ENCODE measurements around the gene RASSF6.
"Not testable (repeated sequence)": the region's sequence is repeated elsewhere in the genome, so short reads cannot be mapped to it uniquely, and the experiment has no call there.

RASSF6 gene

DNA sequence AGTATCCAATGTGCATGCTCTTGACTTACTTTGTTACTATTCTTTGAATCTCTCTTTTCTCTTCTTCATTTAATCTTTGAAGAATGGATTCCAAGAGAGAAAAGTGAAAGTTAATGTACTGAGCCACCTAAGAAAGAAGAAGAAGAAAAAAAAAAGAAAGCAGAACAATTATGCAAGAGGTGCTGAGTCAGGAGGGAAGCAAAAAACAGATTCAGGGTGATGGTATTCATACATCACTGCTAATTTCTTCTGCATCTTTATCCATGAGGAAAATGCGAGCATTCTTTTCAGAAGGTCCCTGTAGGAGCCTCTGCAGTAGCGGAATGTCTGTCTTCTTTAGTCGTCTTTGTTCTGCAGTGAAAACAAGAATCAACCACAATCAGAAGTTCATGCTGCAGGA is 43.9 kb downstream of the RASSF6 start:
- Histone ChIP-seq H3K9me3 (ENCODE audit: control insufficient read depth, low read length) (no peaks in the 10 kb centered on the region), H3K9ac (no peak overlapping the region), H3K27ac (no peak overlapping the region), H3K4me1 (no peaks in the 10 kb centered on the region), H3K27me3 (ENCODE audit: control insufficient read depth, insufficient read depth, low read length) (no peaks in the 10 kb centered on the region), H3K4me2 (ENCODE audit: low read length) (no peak overlapping the region), H3K79me2 (no peaks in the 10 kb centered on the region), H3K36me3 (ENCODE audit: control insufficient read depth, insufficient read depth, low read length) (no peaks in the 10 kb centered on the region), H3K4me3 (ENCODE audit: low read depth, low read length) (no peak overlapping the region), H2AFZ (no peak overlapping the region)
- TF ChIP-seq, protein P1, sequence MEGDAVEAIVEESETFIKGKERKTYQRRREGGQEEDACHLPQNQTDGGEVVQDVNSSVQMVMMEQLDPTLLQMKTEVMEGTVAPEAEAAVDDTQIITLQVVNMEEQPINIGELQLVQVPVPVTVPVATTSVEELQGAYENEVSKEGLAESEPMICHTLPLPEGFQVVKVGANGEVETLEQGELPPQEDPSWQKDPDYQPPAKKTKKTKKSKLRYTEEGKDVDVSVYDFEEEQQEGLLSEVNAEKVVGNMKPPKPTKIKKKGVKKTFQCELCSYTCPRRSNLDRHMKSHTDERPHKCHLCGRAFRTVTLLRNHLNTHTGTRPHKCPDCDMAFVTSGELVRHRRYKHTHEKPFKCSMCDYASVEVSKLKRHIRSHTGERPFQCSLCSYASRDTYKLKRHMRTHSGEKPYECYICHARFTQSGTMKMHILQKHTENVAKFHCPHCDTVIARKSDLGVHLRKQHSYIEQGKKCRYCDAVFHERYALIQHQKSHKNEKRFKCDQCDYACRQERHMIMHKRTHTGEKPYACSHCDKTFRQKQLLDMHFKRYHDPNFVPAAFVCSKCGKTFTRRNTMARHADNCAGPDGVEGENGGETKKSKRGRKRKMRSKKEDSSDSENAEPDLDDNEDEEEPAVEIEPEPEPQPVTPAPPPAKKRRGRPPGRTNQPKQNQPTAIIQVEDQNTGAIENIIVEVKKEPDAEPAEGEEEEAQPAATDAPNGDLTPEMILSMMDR (IDR thresholded peaks at IDR 0.05) = no peak

DNA sequence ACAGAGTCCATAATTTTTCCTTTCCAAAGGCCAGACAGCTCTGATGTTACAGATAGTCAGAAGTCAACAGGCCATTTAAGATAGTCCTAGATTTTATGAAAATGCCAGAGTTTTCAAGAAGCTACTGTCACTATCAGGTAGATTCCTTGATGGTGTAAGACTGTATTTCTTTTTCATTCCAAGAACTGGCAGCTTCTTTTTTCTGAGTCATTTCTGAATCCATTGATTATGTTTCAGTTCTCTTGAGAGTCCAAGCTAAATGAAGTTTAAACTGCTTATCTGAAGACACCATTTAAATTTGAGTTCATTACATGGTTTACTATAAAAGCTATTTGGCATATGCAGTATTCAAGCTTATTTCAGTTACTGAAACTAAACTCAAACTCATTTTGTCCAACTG is 44.6 kb downstream of the RASSF6 start:
- H2AFZ ChIP-seq = no peak overlapping the region
- no peak overlapping the region for H3K4me2 ChIP-seq (ENCODE audit: low read length)
- no peaks in the 10 kb centered on the region for H3K36me3 ChIP-seq (ENCODE audit: control insufficient read depth, insufficient read depth, low read length)
- H3K27ac ChIP-seq = no peak overlapping the region
- H3K9me3 ChIP-seq (ENCODE audit: control insufficient read depth, low read length) = no peaks in the 10 kb centered on the region
- TF ChIP-seq, protein P1 (IDR thresholded peaks at IDR 0.05) = no peak
- H3K27me3 ChIP-seq (ENCODE audit: control insufficient read depth, insufficient read depth, low read length) = no peaks in the 10 kb centered on the region
- no peaks in the 10 kb centered on the region for H3K4me1 ChIP-seq
- no peak overlapping the region for H3K9ac ChIP-seq
- H3K4me3 ChIP-seq (ENCODE audit: low read depth, low read length) = no peak overlapping the region
- H3K79me2 ChIP-seq = no peaks in the 10 kb centered on the region

DNA sequence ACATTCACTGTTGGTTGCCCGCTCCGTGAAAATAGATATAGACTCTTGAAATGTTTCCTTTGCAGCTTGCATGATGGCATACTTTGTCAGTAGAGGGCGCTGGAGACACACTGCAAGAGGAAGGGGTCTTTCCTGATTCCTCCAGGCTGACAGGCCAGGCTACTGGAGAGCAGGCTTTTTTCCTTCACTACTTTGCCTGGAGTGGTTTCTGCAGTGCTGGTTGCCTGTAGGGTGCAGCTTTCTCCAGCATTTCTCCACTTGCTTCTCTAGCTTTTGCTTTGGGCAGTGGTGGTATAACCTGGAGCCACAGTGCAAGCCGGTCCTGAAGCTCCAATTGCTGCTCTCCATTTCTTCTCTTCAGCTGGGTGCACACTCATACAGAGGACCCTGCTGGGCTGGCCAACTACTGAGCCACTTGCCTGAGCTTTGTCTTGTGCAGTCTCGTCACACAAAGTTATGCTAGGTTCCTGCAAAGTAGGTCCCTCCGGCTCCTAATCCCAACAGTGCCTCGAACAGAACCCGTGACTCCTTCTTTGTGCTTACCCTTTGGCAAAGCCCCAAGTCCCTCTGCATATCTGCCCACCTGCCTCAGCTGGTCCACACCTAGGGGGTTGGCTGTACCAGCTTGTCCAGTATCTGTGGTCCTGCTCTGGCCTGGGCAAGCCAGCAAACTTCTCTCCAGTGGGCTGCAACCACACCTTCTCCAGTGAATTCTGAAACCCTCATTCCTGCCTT is 46.3 kb downstream of the RASSF6 start:
- H3K27me3 ChIP-seq (ENCODE audit: control insufficient read depth, insufficient read depth, low read length) = no peaks in the 10 kb centered on the region
- H2AFZ ChIP-seq = no peak overlapping the region
- H3K79me2 ChIP-seq = no peaks in the 10 kb centered on the region
- H3K27ac ChIP-seq = no peak overlapping the region
- no peak overlapping the region for H3K9ac ChIP-seq
- H3K4me1 ChIP-seq = no peaks in the 10 kb centered on the region
- no peak overlapping the region for H3K4me3 ChIP-seq (ENCODE audit: low read depth, low read length)
- no peaks in the 10 kb centered on the region for H3K9me3 ChIP-seq (ENCODE audit: control insufficient read depth, low read length)
- TF ChIP-seq, protein P1 (IDR thresholded peaks at IDR 0.05) = peak; percentile 40
- no peak overlapping the region for H3K4me2 ChIP-seq (ENCODE audit: low read length)
- H3K36me3 ChIP-seq (ENCODE audit: control insufficient read depth, insufficient read depth, low read length) = no peaks in the 10 kb centered on the region

DNA sequence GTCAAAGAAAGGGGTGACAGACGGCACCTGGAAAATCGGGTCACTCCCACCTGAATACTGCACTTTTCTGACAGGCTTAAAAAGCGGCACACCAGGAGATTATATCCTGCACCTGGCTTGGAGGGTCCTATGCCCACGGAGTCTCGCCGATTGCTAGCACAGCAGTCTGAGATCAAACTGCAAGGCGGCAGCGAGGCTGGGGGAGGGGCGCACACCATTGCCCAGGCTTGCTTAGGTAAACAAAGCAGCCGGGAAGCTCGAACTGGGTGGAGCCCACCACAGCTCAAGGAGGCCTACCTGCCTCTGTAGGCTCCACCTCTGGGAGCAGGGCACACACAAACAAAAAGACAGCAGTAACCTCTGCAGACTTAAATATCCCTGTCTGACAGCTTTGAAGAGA is 69.4 kb downstream of the RASSF6 start:
- not testable (repeated sequence) for H3K9me3 ChIP-seq (ENCODE audit: control insufficient read depth, low read length); H3K9ac ChIP-seq; H3K27me3 ChIP-seq (ENCODE audit: control insufficient read depth, insufficient read depth, low read length); H3K36me3 ChIP-seq (ENCODE audit: control insufficient read depth, insufficient read depth, low read length); H3K79me2 ChIP-seq; H3K4me2 ChIP-seq (ENCODE audit: low read length); H3K4me3 ChIP-seq (ENCODE audit: low read depth, low read length); H2AFZ ChIP-seq; H3K4me1 ChIP-seq; H3K27ac ChIP-seq

DNA sequence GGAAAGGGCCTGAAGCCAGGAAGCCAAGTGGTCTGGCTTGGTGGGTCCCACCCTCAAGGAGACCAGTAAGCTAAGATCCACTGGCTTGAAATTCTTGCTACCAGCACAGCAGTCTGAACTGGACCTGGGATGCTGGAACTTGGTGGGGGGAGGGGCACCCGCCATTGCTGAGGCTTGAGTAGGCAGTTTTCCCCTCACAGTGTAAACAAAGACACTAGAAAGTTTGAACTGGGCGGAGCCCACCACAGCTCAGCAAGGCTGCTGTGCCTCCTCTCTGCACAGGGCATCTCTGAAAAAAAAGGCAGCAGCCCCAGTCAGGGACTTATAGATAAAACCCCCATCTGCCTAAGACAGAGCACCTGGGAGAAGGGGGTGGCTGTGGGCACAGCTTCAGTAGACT is 75.6 kb downstream of the RASSF6 start:
- H3K27me3 ChIP-seq (ENCODE audit: control insufficient read depth, insufficient read depth, low read length) = no peaks in the 10 kb centered on the region
- H3K4me2 ChIP-seq (ENCODE audit: low read length) = no peak overlapping the region
- H2AFZ ChIP-seq = no peak overlapping the region
- H3K36me3 ChIP-seq (ENCODE audit: control insufficient read depth, insufficient read depth, low read length) = no peaks in the 10 kb centered on the region
- H3K27ac ChIP-seq = no peak overlapping the region
- H3K4me1 ChIP-seq = no peaks in the 10 kb centered on the region
- no peak overlapping the region for H3K9ac ChIP-seq
- no peaks in the 10 kb centered on the region for H3K79me2 ChIP-seq
- TF ChIP-seq, protein P1 (IDR thresholded peaks at IDR 0.05) = no peak
- no peaks in the 10 kb centered on the region for H3K9me3 ChIP-seq (ENCODE audit: control insufficient read depth, low read length)
- H3K4me3 ChIP-seq (ENCODE audit: low read depth, low read length) = no peak overlapping the region

All from parathyroid adenoma (tissue), 2 donors.